NCI-H2107 treated with DMSO at 0.1 percent for 48 hours (cell line): ENCODE results near the gene PLBD2.

ENCODE experiments used
- DNase-seq: peaks from one replicate; lab custom pipeline; 2025; ENCODE audit not compliant: unreplicated experiment; lab: John Stamatoyannopoulos, UW

Gene PLBD2

GRCh38 chr12:113358381-113359132, at the start of gene PLBD2:
Gene PLBD2 (plus strand): TSS chr12:113358587. CDS start chr12:113358601, 14 bp downstream.
- peak; percentile 66 for DNase-seq

DNA sequence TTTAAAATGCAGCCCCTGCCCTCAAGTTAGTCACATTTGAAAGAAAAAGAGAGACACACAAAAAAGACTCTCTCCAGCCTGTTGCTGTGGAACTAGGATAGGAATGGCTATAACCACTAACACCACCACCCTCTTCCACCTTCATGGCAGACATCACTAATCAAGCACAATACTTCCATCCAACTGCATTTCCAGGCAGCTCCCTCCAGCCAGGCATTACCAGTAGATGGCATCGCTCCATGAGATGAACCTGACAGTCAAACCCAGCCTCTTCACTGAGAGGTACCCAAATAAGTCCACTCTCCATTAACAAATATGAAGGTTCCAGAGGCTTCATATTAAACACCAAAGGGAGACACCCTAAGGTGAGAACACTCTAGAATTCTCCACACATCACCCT, 47.9 kb upstream of the PLBD2 start:
- DNase-seq = no peak

- no peak for DNase-seq
Observed at GRCh38 chr12:113314121-113314529, 44.3 kb upstream of the PLBD2 start.

GRCh38 chr12:113315358-113315757, 43.0 kb upstream of the PLBD2 start:
- no peak for DNase-seq

GRCh38 chr12:113316155-113316554, 42.2 kb upstream of the PLBD2 start:
- no peak for DNase-seq

- no peak for DNase-seq
Observed at GRCh38 chr12:113317122-113317521, 41.3 kb upstream of the PLBD2 start.

DNA sequence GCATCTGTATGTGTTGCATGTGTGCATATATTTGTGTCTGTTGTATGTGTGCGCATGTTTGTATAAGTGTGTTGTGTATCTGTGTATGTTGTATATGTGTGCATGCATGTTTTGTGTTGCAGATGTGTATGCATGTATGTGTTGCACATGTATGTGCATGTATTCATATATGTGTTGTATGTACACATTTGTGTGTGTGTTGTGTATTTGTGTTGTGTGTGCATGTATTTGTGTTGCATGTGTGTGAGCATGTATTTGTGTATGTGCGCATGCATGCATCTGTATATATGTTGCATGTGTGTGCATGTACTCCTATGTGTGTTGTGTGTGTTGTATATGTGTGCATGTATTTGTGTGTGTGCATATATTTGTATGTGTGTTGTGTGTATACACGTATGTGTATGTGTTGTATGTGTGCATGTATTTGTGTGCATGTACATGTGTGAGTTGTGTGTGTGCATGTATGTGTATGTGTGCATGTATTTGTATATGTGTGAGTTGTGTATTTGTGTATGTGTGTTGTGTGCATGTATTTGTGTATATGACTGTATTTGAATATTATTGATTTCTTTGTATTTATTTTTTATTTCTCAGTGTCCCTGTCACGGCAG, 40.2 kb upstream of the PLBD2 start:
- DNase-seq = no peak

DNA sequence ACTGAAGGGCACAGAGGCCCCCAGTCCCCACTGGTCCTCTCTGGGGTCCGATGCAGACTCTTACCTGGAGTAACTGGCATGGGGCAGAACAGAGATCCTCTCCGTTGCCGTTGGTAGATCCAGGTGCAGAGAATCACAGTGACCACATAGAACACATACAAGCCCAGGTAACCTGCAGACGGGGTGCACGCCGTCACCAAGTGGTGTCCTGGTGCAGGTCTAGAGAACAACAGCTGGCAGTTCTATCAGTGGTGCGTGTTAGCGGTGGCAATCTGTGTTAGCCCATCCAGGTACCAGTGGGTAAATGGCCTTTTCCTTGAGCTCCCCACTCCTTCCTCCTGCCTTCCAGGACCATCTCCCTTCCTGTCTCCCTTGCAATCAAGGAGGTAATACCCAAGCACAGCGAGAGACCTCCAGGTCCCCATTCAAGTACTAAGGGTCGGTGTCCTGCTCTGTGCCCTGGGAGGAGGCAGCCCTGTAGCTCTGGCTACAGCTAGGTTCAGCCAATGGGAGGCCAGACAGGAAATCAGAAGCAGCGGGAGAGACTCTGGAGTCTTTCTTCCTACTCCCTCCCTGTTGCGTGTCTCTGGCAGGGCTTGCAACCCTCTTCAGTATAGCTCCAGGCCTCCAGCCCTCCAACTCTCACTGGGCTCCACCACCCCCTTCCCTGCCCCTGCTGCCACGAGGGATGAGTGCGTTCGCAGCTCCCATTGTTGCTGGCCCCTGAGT, 39.3 kb upstream of the PLBD2 start:
- DNase-seq = no peak

DNA sequence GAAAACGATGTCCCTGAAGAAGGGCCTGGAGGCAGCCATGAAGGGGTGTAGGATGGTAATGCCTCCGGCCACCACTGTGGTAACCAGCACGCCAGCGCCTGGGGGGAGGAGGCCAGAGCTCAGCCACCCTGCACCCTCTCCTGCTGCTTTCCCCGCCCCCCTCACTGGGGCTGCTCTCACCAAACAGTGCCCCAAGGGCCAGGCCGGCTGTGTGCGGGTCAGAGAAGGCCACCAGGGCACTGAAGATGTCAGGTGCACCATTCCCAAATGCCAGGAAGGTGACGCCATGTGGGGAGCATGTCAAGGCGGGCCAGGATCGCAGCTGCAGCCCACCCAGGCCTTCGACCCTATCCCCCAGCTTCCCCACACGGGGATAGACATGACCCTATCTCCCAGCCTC, 38.0 kb upstream of the PLBD2 start:
- DNase-seq = no peak

GRCh38 chr12:113322343-113322742, 36.0 kb upstream of the PLBD2 start:
- no peak for DNase-seq

DNA sequence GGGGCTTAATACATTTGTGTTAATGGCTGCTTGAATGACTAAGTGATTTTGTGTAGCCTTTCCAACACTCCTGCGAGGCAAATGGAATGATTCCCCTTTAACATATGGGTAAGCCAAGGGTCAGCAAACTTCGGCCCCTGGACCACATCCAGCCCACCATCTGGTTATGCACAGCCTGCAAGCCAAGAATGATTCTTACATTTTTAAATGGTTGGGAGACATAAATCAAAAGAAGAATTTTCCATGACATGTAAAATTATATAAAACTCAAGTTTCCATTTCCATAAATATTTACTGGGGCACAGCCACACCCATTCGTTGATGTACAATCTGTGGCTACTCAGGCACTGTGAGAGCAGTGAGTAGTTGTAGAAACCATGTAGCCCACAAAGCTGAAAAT, 32.5 kb upstream of the PLBD2 start:
- no peak for DNase-seq

DNA sequence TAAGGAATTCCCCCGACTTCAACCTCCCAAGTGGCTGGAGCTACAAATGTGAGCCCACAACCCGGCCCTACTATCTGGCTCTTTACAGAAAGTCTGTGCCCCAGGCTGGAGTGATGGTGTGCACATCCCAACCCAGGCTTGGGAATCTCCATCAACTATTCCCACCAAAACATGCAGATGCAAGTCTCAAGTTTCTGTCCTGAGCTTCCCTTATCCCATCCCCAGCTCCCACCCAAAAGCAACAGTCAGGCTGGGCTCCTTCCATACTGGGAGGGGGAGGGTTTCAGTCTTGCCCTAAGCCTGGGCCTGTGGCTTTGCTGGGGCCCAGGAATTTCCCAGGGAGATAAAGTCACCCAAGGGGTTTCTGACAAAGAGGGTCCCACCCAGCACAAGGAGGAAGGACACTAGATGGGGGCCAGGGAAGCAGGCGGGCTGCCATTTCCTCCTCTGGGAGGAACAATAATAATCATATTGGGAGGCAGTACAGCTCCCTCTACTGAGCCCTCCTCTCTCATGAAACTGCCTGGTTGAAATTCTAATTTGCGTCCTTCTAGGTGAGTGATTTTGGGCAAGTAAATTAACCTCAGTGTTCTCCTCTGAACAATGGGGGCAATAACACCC, 31.5 kb upstream of the PLBD2 start:
- no peak for DNase-seq

GRCh38 chr12:113328368-113328889, 30.0 kb upstream of the PLBD2 start:
- DNase-seq = no peak

GRCh38 chr12:113329022-113329790, 29.2 kb upstream of the PLBD2 start:
- DNase-seq = no peak

- DNase-seq = no peak
Observed at GRCh38 chr12:113329791-113330417, 28.5 kb upstream of the PLBD2 start.

DNA sequence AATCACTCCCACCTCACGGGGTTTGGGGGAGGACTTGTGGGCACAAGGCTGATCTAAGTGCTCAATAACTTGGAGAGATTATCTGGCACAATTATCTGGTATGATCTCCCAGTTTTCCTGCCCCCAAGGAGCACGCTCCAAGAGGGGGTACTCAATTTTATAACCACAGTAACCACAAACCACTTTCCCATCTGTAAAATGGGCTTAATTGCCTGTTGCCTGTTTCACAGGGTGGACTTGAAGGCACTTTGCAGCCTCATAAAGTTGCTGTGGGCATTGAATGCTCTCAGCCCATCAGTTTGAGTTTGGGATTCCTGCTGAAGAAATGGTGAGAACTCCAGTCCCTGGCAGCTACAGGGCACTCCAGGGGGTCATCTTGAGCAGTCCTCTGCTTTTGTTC, 27.9 kb upstream of the PLBD2 start:
- no peak for DNase-seq

GRCh38 chr12:113332688-113333417, 25.5 kb upstream of the PLBD2 start:
- no peak for DNase-seq

GRCh38 chr12:113333418-113333750, 25.0 kb upstream of the PLBD2 start:
- no peak for DNase-seq

GRCh38 chr12:113333877-113334785, 24.3 kb upstream of the PLBD2 start:
- DNase-seq = no peak
